Breast epithelium (tissue), 4 donors: ENCODE measurements around the gene MORN4. TPM values are rescaled to one million over a fixed set of nuclear protein-coding genes. Genes with fewer than 3 reads are reported as not detected.

Experiments
- DNase-seq, 2 donors: peaks; one replicate each; pipeline ENCODE4 v3.0.0-alpha.2; 2019; ENCODE audit warnings: low spot score in 2 of 2
- H3K27ac ChIP-seq, 2 donors: fragments of 200-600 bp; sonication (generic) in 1 of 2; one replicate each; pipeline ENCODE4 v1.5.1; 2016 to 2019; ENCODE audit warnings: mild to moderate bottlenecking in 1 of 2
- H3K27me3 ChIP-seq, 2 donors: fragments of 200-600 bp; sonication (generic) in 1 of 2; one replicate each; pipeline versions ENCODE4 v1.5.1 to v1.6.0; 2017 to 2019; ENCODE audit warnings: control low read depth in 1 of 2, mild to moderate bottlenecking in 1 of 2
- H3K36me3 ChIP-seq: fragments of 200-600 bp; one replicate; pipeline ENCODE4 v1.5.1; 2019
- H3K4me1 ChIP-seq, 2 donors: fragments of 200-600 bp; sonication (generic); one replicate each; pipeline ENCODE4 v1.5.1; 2016 to 2019; ENCODE audit warnings: control low read depth in 1 of 2
- H3K4me3 ChIP-seq, 3 donors: fragments of 200-600 bp; sonication (generic); 1 replicate in 2 of 3; 2 replicates in 1 of 3; pipeline ENCODE4 v1.5.1; 2016 to 2019; ENCODE audit warnings: mild to moderate bottlenecking in 3 of 3, moderate library complexity in 2 of 3
- H3K9me3 ChIP-seq, 2 donors: fragments of 200-600 bp; sonication (generic) in 1 of 2; one replicate each; pipeline ENCODE4 v1.5.1; 2016 to 2019; ENCODE audit warnings: control low read depth in 1 of 2
- CTCF ChIP-seq, 3 donors: fragments of 450-650 bp; IDR thresholded peaks; one replicate each; pipeline ENCODE4 v1.5.1; 2016 to 2017; ENCODE audit warnings: antibody characterized with exemption in 3 of 3, mild to moderate bottlenecking in 3 of 3, moderate library complexity in 3 of 3
- POLR2A ChIP-seq: fragments of 450-650 bp; IDR thresholded peaks from one replicate; pipeline ENCODE4 v1.6.1; 2016; ENCODE audit warnings: antibody characterized with exemption, mild to moderate bottlenecking, moderate library complexity
- POLR2AphosphoS5 ChIP-seq, 3 donors: sonication (generic); formaldehyde crosslinking; IDR thresholded peaks; one replicate each; pipeline ENCODE4 v1.6.1; 2017; ENCODE audit warnings: antibody characterized with exemption in 3 of 3
- intact Hi-C: fragments of 100-400 bp; cut with DNase I; formaldehyde crosslinking; loops from one replicate; pipeline ENCODE4 v1.15.1; 2023; ENCODE audit warnings: low total_unique reads
- total RNA-seq, 3 donors: library from RNA; depleted of rRNA; stranded (reverse); fragments of >200 nt; gene quantifications; one replicate each; pipeline ENCODE4 v1.1.0, GENCODE V29; 2016

MORN4 gene
- total RNA-seq, 3 donors from 2014 or later: 3.5 to 9.4 (median 6.9) TPM

- H3K27me3 ChIP-seq: no peaks in the 10 kb centered on the region
- no peak for TF ChIP-seq CTCF (IDR thresholded peaks at IDR 0.05)
- no peak for TF ChIP-seq POLR2A
- TF ChIP-seq POLR2AphosphoS5 (IDR thresholded peaks at IDR 0.05): no peak
- H3K4me3 ChIP-seq: no peak within 1 kb of the TSS
- H3K27ac ChIP-seq: no peak within 1 kb of the TSS
- H3K9me3 ChIP-seq: no peaks in the 10 kb centered on the region
- H3K36me3 ChIP-seq: no peaks in the 10 kb centered on the region
- DNase-seq: no peak
- H3K4me1 ChIP-seq: no peaks in the 10 kb centered on the region
- intact Hi-C loops: no loop called here
Measured at GRCh38 chr10:97589479-97589878, 43.8 kb downstream of the MORN4 start, which contains the start of gene C10orf62. Gene C10orf62, plus strand, starts transcription at chr10:97589721. Its CDS starts 177 bp downstream, at chr10:97589898.

- intact Hi-C loops: no loop called here
- TF ChIP-seq POLR2AphosphoS5 (IDR thresholded peaks at IDR 0.05) (no peak), POLR2A (no peak), CTCF (IDR thresholded peaks at IDR 0.05) (no peak)
- Histone ChIP-seq H3K4me3 (no peak overlapping the region), H3K4me1 (no peaks in the 10 kb centered on the region), H3K36me3 (no peaks in the 10 kb centered on the region), H3K27me3 (no peaks in the 10 kb centered on the region), H3K9me3 (no peaks in the 10 kb centered on the region), H3K27ac (no peak overlapping the region)
- DNase-seq: no peak
Measured at GRCh38 chr10:97587183-97587582, 46.1 kb downstream of the MORN4 start.

DNA sequence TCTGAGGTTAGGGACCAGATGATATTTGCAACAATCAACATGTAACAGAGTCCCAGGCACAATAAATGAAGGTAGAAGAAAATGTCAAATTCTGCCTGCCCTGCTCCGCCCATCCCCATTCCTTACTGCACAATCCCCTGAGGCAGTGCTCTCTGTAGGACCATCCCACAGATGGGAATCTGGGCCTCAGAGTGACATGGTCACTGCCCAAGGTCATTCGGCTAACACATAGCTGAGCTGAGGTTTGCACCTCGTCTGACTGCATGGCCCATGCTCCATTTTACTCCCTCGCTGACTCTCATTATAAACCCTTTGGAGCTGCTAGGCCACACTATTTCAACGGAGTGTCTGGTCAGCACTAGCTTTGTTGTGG lies 47.9 kb downstream of the MORN4 start:
- Histone ChIP-seq H3K27ac (no peak overlapping the region), H3K4me1 (no peaks in the 10 kb centered on the region), H3K9me3 (no peaks in the 10 kb centered on the region), H3K36me3 (no peaks in the 10 kb centered on the region), H3K27me3 (no peaks in the 10 kb centered on the region), H3K4me3 (no peak overlapping the region)
- no peak for TF ChIP-seq POLR2AphosphoS5 (IDR thresholded peaks at IDR 0.05)
- no peak for TF ChIP-seq POLR2A
- TF ChIP-seq CTCF (IDR thresholded peaks at IDR 0.05): no peak
- DNase-seq: no peak
- intact Hi-C loops: no loop called here

DNA sequence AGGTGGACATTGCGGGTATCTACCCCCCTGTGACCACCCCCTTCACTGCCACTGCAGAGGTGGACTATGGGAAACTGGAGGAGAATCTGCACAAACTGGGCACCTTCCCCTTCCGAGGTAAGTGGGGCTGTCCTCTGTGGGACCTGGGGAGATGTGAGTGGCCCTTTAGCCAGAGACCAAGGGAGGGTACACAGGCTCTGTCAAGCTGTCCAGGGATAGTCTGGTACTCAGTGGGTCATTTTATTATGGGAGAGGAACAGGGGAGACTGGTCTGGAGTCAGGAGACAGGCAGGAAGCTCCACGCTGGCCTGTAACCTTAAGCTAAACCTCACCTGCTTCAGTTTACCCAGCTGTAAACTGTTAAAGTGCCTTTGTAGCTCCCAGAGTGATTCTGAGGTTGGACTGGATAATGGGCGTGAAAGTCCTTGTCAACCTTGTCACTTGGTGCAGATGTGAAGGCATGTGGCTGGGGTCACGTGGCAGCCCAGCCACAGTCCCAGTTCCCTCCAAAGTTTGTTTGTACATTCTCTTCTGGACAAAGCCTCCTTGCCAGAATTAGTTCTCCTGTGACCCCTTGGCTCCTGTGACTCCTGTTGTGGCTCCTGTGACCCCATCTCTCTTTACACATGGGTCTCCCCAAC lies 48.4 kb downstream of the MORN4 start:
- intact Hi-C loops: no loop called here
- TF ChIP-seq CTCF (IDR thresholded peaks at IDR 0.05) (no peak), POLR2AphosphoS5 (IDR thresholded peaks at IDR 0.05) (no peak)
- Histone ChIP-seq H3K27ac (no peak overlapping the region), H3K4me3 (no peak overlapping the region), H3K36me3 (no peaks in the 10 kb centered on the region), H3K9me3 (no peaks in the 10 kb centered on the region), H3K27me3 (no peaks in the 10 kb centered on the region), H3K4me1 (no peaks in the 10 kb centered on the region)
- DNase-seq: no peak

DNA sequence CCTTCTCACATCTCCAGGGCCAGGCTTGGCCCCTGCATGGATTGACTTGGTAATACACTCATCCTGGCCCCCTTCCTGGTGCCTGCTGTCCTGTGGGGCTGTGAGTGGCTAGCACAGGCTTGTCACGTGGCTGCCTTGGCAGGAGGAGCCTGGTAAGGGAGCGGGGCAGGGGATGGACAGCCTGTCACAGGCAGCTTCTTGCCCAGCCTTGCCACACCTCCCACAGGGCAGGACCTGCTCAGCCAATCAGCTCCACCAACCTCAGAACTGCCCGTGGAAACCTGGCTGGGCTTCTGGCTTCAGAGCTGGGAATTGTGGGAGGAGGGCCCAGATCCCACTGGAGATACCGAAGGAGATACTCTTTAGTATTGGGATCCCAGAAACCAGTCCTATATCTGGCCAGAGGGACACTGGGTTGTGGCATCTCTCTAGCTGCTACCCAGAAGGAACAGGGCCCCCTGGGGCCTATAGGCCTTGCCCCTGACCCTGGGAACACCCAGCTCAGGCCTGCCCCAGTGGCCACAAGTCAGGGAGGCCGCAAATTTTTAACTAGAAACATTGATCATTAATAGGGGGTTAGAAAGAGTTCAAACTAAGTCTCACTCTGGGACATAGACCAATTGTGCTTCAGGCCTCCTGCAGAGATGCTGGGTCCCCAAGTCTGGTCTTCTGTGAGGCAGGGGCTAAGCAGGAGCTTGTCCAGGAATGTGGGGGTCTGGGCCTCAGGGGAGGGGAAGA lies 49.1 kb downstream of the MORN4 start, which contains the start of gene HOGA1:
TSS of gene HOGA1 (plus strand) at position 330 of the 738 bp plus-strand sequence. CDS start at position 645, 315 bp downstream.
- Histone ChIP-seq H3K4me1 (no peaks in the 10 kb centered on the region), H3K36me3 (no peaks in the 10 kb centered on the region), H3K27me3 (no peaks in the 10 kb centered on the region), H3K9me3 (no peaks in the 10 kb centered on the region), H3K27ac (no peak within 1 kb of the TSS), H3K4me3 (no peak within 1 kb of the TSS)
- peak in 1 of 2 donors; percentile 49 for DNase-seq
- TF ChIP-seq POLR2A (no peak), CTCF (IDR thresholded peaks at IDR 0.05) (no peak), POLR2AphosphoS5 (IDR thresholded peaks at IDR 0.05) (no peak)
- intact Hi-C loops: no loop called here
